IMR-90 (cell line): ENCODE results near the gene FAM240A. TPM values are rescaled to one million over a fixed set of nuclear protein-coding genes. Genes with fewer than 3 reads are reported as not detected.

ENCODE experiments used
- ATAC-seq: fragments of 200-7000 bp; cut with Tn5 transposase; 2 replicates; pipeline ENCODE4 v1.9.1; 2020; ENCODE audit warnings: low read depth, mild to moderate bottlenecking, moderate library complexity
- BruUV-seq: library from RNA; stranded (reverse); fragments of 400-500 nt; replicated peaks from 2 replicates; lab custom pipeline; 2021; lab: Mats Ljungman, UMichigan
- CTCF ChIA-PET: fragments of 300-600 bp; formaldehyde crosslinking; extraction: SDS; loops from one replicate; lab custom pipeline; 2021; ENCODE audit warnings: antibody characterized with exemption; lab: Yijun Ruan, JAX
- POLR2A ChIA-PET: fragments of 300-600 bp; sonication (Branson Sonifier 250); formaldehyde crosslinking; loops from one replicate; lab custom pipeline; 2022; ENCODE audit warnings: antibody characterized with exemption; ENCODE audit not compliant: unreplicated experiment; lab: Charles Lee
- DNase-seq: peaks from one replicate; pipeline ENCODE4 v3.0.0; 2013
- H2AFZ ChIP-seq: replicated peaks from 2 replicates; pipeline ENCODE3; 2013; ENCODE audit warnings: low read length, mild to moderate bottlenecking; ENCODE audit not compliant: poor library complexity
- H2AK5ac ChIP-seq: 2 replicates; pipeline ENCODE4 v1.6.1; 2013; ENCODE audit warnings: low read depth, low read length, inconsistent platforms
- H2AK9ac ChIP-seq: replicated peaks from 2 replicates; pipeline ENCODE3; 2013; ENCODE audit warnings: mild to moderate bottlenecking, low read depth, low read length, moderate library complexity; ENCODE audit not compliant: poor library complexity
- H2BK120ac ChIP-seq: 2 replicates; pipeline ENCODE4 v1.6.1; 2013; ENCODE audit warnings: low read depth, low read length, inconsistent platforms
- H2BK15ac ChIP-seq: 3 replicates; pipeline ENCODE4 v1.6.1; 2013; ENCODE audit warnings: low read depth, low read length, inconsistent platforms
- H2BK20ac ChIP-seq: 2 replicates; pipeline ENCODE4 v1.6.1; 2013; ENCODE audit warnings: low read depth, mild to moderate bottlenecking, inconsistent platforms, low read length, moderate library complexity
- H2BK5ac ChIP-seq: 2 replicates; pipeline ENCODE4 v1.6.1; 2013; ENCODE audit warnings: mild to moderate bottlenecking, low read depth, low read length, inconsistent platforms; ENCODE audit not compliant: poor library complexity, severe bottlenecking
- H3K14ac ChIP-seq: replicated peaks from 2 replicates; pipeline ENCODE4 v1.6.1; 2013; ENCODE audit warnings: low read depth, low read length, inconsistent platforms
- H3K18ac ChIP-seq: 2 replicates; pipeline ENCODE4 v1.6.1; 2013; ENCODE audit warnings: low read depth, low read length, control low read depth
- H3K23ac ChIP-seq: 2 replicates; pipeline ENCODE4 v1.6.1; 2013; ENCODE audit warnings: low read depth, low read length, inconsistent platforms
- H3K27ac ChIP-seq: 2 replicates; pipeline ENCODE4 v1.5.1; 2013; ENCODE audit warnings: mild to moderate bottlenecking, control low read depth, low read length; ENCODE audit not compliant: insufficient read depth
- H3K27me3 ChIP-seq: 2 replicates; pipeline ENCODE4 v1.6.1; 2013; ENCODE audit warnings: low read length; ENCODE audit not compliant: control insufficient read depth, insufficient read depth
- H3K36me3 ChIP-seq: 2 replicates; pipeline ENCODE4 v1.6.1; 2013; ENCODE audit warnings: low read length, mixed read lengths; ENCODE audit not compliant: control insufficient read depth, insufficient read depth
- H3K4ac ChIP-seq: 2 replicates; pipeline ENCODE4 v1.6.1; 2013; ENCODE audit warnings: low read depth, low read length, inconsistent platforms
- H3K4me1 ChIP-seq: 2 replicates; pipeline ENCODE4 v1.6.1; 2013; ENCODE audit warnings: low read length, mixed read lengths; ENCODE audit not compliant: control insufficient read depth, insufficient read depth
- H3K4me2 ChIP-seq: 2 replicates; pipeline ENCODE4 v1.6.1; 2013; ENCODE audit warnings: low read depth, mild to moderate bottlenecking, control low read depth, low read length, moderate library complexity
- H3K4me3 ChIP-seq: 2 replicates; pipeline ENCODE4 v1.5.1; 2013; ENCODE audit warnings: low read depth, mild to moderate bottlenecking, control low read depth, low read length, moderate library complexity; ENCODE audit not compliant: insufficient read depth
- H3K56ac ChIP-seq: 2 replicates; pipeline ENCODE4 v1.6.1; 2013; ENCODE audit warnings: low read length, inconsistent platforms; ENCODE audit not compliant: insufficient read depth; ENCODE audit errors: extremely low read depth
- H3K79me1 ChIP-seq, 2 experiments: 2 replicates each; pipeline ENCODE4 v1.6.1; 2013; ENCODE audit warnings: low read length in 2 of 2, inconsistent platforms in 1 of 2, low read depth in 1 of 2
- H3K9ac ChIP-seq: 2 replicates; pipeline ENCODE4 v1.6.1; 2013; ENCODE audit warnings: low read depth, low read length, control low read depth
- H3K9me1 ChIP-seq: 2 replicates; pipeline ENCODE4 v1.6.1; 2013; ENCODE audit warnings: low read length, inconsistent platforms; ENCODE audit not compliant: insufficient read depth
- H3K9me3 ChIP-seq: 2 replicates; pipeline ENCODE4 v1.6.1; 2013; ENCODE audit warnings: low read length; ENCODE audit not compliant: control insufficient read depth, insufficient read depth
- H4K20me1 ChIP-seq: 2 replicates; pipeline ENCODE4 v1.6.1; 2013; ENCODE audit warnings: low read length, inconsistent platforms; ENCODE audit not compliant: insufficient read depth
- H4K5ac ChIP-seq: 2 replicates; pipeline ENCODE4 v1.6.1; 2013; ENCODE audit warnings: mild to moderate bottlenecking, low read depth, low read length, control low read depth
- H4K8ac ChIP-seq, 2 experiments: 2 replicates each; pipeline ENCODE4 v1.6.1; 2013; ENCODE audit warnings: low read depth in 2 of 2, low read length in 2 of 2, control low read depth in 1 of 2, inconsistent platforms in 1 of 2
- H4K91ac ChIP-seq: 2 replicates; pipeline ENCODE4 v1.6.1; 2013; ENCODE audit warnings: low read depth, low read length, inconsistent platforms; ENCODE audit not compliant: insufficient read depth
- CEBPB ChIP-seq: IDR thresholded peaks from 2 replicates; pipeline ENCODE4 v1.6.1; 2012; ENCODE audit warnings: low read depth, low read length, improper control_type of control experiment
- FOS ChIP-seq: fragments of 150-350 bp; IDR thresholded peaks from 2 replicates; pipeline ENCODE4 v1.6.1; 2016; ENCODE audit warnings: low read depth, low read length
- MAFK ChIP-seq: IDR thresholded peaks from 2 replicates; pipeline ENCODE4 v1.6.1; 2012; ENCODE audit warnings: low read depth, low read length, improper control_type of control experiment
- MXI1 ChIP-seq: IDR thresholded peaks from 2 replicates; pipeline ENCODE4 v1.6.1; 2012; ENCODE audit warnings: low read depth, mild to moderate bottlenecking, low read length, moderate library complexity, borderline replicate concordance
- RAD21 ChIP-seq: IDR thresholded peaks from 2 replicates; pipeline ENCODE4 v1.6.1; 2012; ENCODE audit warnings: low read length, improper control_type of control experiment
- RCOR1 ChIP-seq: IDR thresholded peaks from 2 replicates; pipeline ENCODE4 v1.6.1; 2012; ENCODE audit warnings: mild to moderate bottlenecking, low read length, improper control_type of control experiment; ENCODE audit not compliant: insufficient replicate concordance
- USF2 ChIP-seq: fragments of 150-350 bp; IDR thresholded peaks from 2 replicates; pipeline ENCODE4 v1.6.1; 2017; ENCODE audit warnings: mild to moderate bottlenecking, antibody characterized with exemption, low read length, low read depth
- WGBS, 2 experiments: methylation state at CpG; one replicate each; pipeline versions ENCODE4 v1.1.5 to v1.1.7; 2013; ENCODE audit warnings: missing lambda C conversion rate in 2 of 2; ENCODE audit not compliant: insufficient read length in 1 of 2; ENCODE audit errors: extremely low coverage in 2 of 2; 5-methylcytosine and 5-hydroxymethylcytosine counted together
- dilution Hi-C: fragments of 300-500 bp; cut with HindIII; formaldehyde crosslinking; loops from one replicate; pipeline ENCODE4 v1.14.3; 2018; ENCODE audit warnings: low sequenced_read_pairs; ENCODE audit not compliant: unreplicated experiment
- in situ Hi-C: fragments of 300-500 bp; cut with MboI; formaldehyde crosslinking; loops from 3 replicates; pipeline ENCODE4 v1.14.3; 2019; ENCODE audit warnings: low sequenced_read_pairs, inconsistent platforms, mixed read lengths
- intact Hi-C: fragments of 100-400 bp; cut with micrococcal nuclease; formaldehyde crosslinking; loops from 2 replicates; pipeline ENCODE4 v1.10.0; 2022
- polyA plus RNA-seq, 3 experiments: library from polyadenylated mRNA; depleted of rRNA; stranded (reverse); fragments of >200 nt; gene quantifications; 2 replicates each; pipeline ENCODE4 v1.2.3, GENCODE V29; 2012; ENCODE audit warnings: low replicate concordance in 1 of 3
- total RNA-seq: library from RNA; depleted of rRNA; stranded (reverse); fragments of >200 nt; gene quantifications from 2 replicates; pipeline ENCODE4 v1.2.3, GENCODE V29; 2012

The FAM240A gene
- total and polyA plus RNA-seq, 2 of the 4 experiments (the other 2 are of a cell fraction), result not detected

- H3K9ac ChIP-seq, result peak overlapping the region; percentile 18; the same call in 1 of the 2 replicates
Measured at GRCh38 chr3:46627078-46627477, 14.8 kb downstream of the FAM240A start.

More at GRCh38 chr3:46627078-46627477, 14.8 kb downstream of the FAM240A start:
- peak overlapping the region; percentile 39 for H4K5ac ChIP-seq
- peak overlapping the region; percentile 51 for H3K18ac ChIP-seq
- H3K9me3 ChIP-seq, result no peaks in the 10 kb centered on the region
- H3K36me3 ChIP-seq, result no peaks in the 10 kb centered on the region
- POLR2A ChIA-PET, result interaction anchor here (0.6 kb wide), 1 partner anchor 16 kb away, joined by 3 read pairs; no protein-coding TSS in a partner anchor
- peak overlapping the region; percentile 82 for H4K91ac ChIP-seq
- peak overlapping the region; percentile 52; the same call in 1 of the 2 replicates for H3K14ac ChIP-seq
- H3K23ac ChIP-seq, result no peak overlapping the region
- BruUV-seq, result no TSS peak
- H3K27me3 ChIP-seq, result no peaks in the 10 kb centered on the region; the same call in 1 of the 2 replicates
- H2BK20ac ChIP-seq, result peak overlapping the region; percentile 52
- no peaks in the 10 kb centered on the region for H4K20me1 ChIP-seq
- H2BK15ac ChIP-seq, result peak overlapping the region; percentile 63; the same call in 1 of the 3 replicates
- dilution Hi-C loops (no loop called here), in situ Hi-C loops (no loop called here), intact Hi-C loops (loop anchor here (5.0 kb wide), 1 partner anchor 60 kb away; the partner anchor contains the start of gene LRRC2)
- peak overlapping the region; percentile 4; the same call in 1 of the 2 replicates for H3K4me2 ChIP-seq
- no peak overlapping the region for H2AK9ac ChIP-seq
- H3K4me1 ChIP-seq, result peaks cover 21% of the 10 kb centered on the region
- H3K56ac ChIP-seq, result no peak overlapping the region
- peak overlapping the region; percentile 6 for H2AFZ ChIP-seq
- peak overlapping the region; percentile 59; the same call in 1 of the 2 replicates for H3K4ac ChIP-seq
- H2AK5ac ChIP-seq, result peak overlapping the region; percentile 48; the same call in 1 of the 2 replicates
- H4K8ac ChIP-seq, result peak overlapping the region; percentile 38 to 75; a peak in 3 of 4 replicates
- H3K27ac ChIP-seq, result peak overlapping the region; percentile 72; the same call in 1 of the 2 replicates
- no CpG with 5 or more reads among the region's 1 CpG for WGBS, 2 experiments
- H3K4me3 ChIP-seq, result no peak overlapping the region
- ATAC-seq (no peak), DNase-seq (no peak)
- CTCF ChIA-PET, result interaction anchor here (1.1 kb wide), 1 partner anchor 139 kb away, joined by 3 read pairs; no protein-coding TSS in a partner anchor
- H3K79me1 ChIP-seq, result no peaks in the 10 kb centered on the region
- H2BK120ac ChIP-seq, result peak overlapping the region; percentile 84
- no peak for TF ChIP-seq USF2
- TF ChIP-seq MAFK, result no peak
- no peak for TF ChIP-seq RAD21
- TF ChIP-seq CEBPB, result no peak
- no peak for TF ChIP-seq MXI1
- TF ChIP-seq RCOR1, result no peak
- TF ChIP-seq FOS, result no peak
- H3K9me1 ChIP-seq, result peaks cover 12% of the 10 kb centered on the region
- peak overlapping the region; percentile 3 for H2BK5ac ChIP-seq
